Stimulated activated naive B cell treated with anti-CD40 and anti-IgM and Interleukin-4, amounts not matched to agents 10 μg/mL and 1 μg/mL and 100 μg/mL, for 72 hours (primary cell): Measurements from ENCODE around the gene NTSR1.

Experiments used
- ATAC-seq, 2 donors: fragments of 150-1000 bp; cut with Tn5 transposase; replicated peaks; 2 replicates each; pipeline ENCODE4 v1.10.0; 2021; ENCODE audit warnings: moderate library complexity in 1 of 2
- DNase-seq: peaks from one replicate; pipeline ENCODE4 v3.0.0; 2021
- H3K27ac Mint-ChIP-seq: one replicate; pipeline ENCODE4 v1.8.0; 2022; ENCODE audit warnings: mild to moderate bottlenecking, mixed read lengths
- H3K27me3 Mint-ChIP-seq, 2 donors: one replicate each; pipeline ENCODE4 v1.8.0; 2022; ENCODE audit warnings: mixed read lengths in 2 of 2
- H3K36me3 Mint-ChIP-seq, 2 donors: one replicate each; pipeline ENCODE4 v1.8.0; 2022; ENCODE audit warnings: mixed read lengths in 2 of 2, mild to moderate bottlenecking in 1 of 2
- H3K4me1 Mint-ChIP-seq, 2 donors: one replicate each; pipeline ENCODE4 v1.8.0; 2022; ENCODE audit warnings: mixed read lengths in 2 of 2, mild to moderate bottlenecking in 1 of 2
- H3K4me3 Mint-ChIP-seq, 2 donors: one replicate each; pipeline ENCODE4 v1.8.0; 2022; ENCODE audit warnings: mild to moderate bottlenecking in 2 of 2, mixed read lengths in 2 of 2, moderate library complexity in 1 of 2
- H3K9me3 Mint-ChIP-seq, 2 donors: one replicate each; pipeline ENCODE4 v1.8.0; 2022; ENCODE audit warnings: mixed read lengths in 2 of 2, mild to moderate bottlenecking in 1 of 2

Gene NTSR1

DNA sequence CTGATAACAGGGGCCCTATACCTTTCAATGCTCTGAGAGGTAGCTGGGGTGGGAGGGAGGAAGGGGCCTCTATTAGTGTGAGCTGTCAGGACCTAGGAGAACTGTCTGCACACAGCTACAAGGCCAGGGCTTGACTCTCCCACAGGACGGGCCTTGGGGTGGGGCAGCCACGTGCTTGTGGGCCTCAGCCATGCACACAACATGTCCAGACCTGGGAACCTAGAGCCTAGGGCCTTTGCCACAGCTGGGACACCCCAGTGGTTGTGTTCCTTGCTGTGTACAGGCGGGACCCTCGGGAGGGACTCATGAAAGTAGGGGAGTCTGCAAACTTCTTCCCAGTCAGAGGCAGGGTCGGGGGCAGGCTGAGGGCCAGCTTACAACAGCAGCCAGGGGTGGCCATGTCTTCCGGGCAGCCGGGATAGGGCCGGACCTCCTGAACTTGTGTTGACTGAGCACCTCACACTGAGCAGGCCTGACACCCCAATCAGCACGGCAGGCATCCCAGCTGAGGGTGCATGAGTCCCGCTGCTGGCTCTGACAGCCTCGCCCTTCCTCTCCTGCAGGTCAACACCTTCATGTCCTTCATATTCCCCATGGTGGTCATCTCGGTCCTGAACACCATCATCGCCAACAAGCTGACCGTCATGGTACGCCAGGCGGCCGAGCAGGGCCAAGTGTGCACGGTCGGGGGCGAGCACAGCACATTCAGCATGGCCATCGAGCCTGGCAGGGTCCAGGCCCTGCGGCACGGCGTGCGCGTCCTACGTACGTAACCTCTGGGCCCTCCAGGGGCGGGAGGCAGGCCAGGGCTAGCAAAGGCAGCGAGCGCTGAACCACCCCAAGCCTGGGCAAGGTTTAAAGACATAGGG lies 45.7 kb downstream of the NTSR1 start:
- ATAC-seq (no peak), DNase-seq (no peak)
- H3K4me1 Mint-ChIP-seq: no peaks in the 10 kb centered on the region
- H3K4me3 Mint-ChIP-seq: no peak overlapping the region
- no peak overlapping the region for H3K27ac Mint-ChIP-seq
- peaks cover 46 to 70% of the 10 kb centered on the region in 2 donors for H3K27me3 Mint-ChIP-seq
- no peaks in the 10 kb centered on the region for H3K9me3 Mint-ChIP-seq
- no peaks in the 10 kb centered on the region for H3K36me3 Mint-ChIP-seq

DNA sequence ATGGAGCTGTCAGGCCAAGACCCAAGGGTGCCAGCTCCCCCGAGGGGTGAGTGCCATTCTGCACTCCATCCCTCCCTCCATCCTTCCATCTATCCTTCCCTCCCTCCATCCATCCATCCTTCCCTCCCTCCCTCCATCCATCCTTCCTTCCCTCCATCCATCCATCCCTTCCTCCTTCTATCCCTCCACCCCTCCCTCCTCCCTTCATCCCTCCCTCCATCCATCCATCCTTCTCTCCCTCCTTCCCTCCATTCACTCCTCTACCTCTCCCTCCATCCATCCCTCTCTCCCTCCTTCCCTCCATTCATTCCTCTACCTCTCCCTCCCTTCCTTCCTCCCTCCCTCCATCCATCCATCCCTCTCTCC lies 46.3 kb downstream of the NTSR1 start:
- H3K36me3 Mint-ChIP-seq: no peaks in the 10 kb centered on the region
- ATAC-seq (no peak), DNase-seq (no peak)
- H3K4me1 Mint-ChIP-seq: peaks cover 0 to under 1% of the 10 kb centered on the region in 2 donors
- H3K27ac Mint-ChIP-seq: no peak overlapping the region
- H3K4me3 Mint-ChIP-seq: no peak overlapping the region
- peaks cover 40 to 72% of the 10 kb centered on the region in 2 donors for H3K27me3 Mint-ChIP-seq
- no peaks in the 10 kb centered on the region for H3K9me3 Mint-ChIP-seq

DNA sequence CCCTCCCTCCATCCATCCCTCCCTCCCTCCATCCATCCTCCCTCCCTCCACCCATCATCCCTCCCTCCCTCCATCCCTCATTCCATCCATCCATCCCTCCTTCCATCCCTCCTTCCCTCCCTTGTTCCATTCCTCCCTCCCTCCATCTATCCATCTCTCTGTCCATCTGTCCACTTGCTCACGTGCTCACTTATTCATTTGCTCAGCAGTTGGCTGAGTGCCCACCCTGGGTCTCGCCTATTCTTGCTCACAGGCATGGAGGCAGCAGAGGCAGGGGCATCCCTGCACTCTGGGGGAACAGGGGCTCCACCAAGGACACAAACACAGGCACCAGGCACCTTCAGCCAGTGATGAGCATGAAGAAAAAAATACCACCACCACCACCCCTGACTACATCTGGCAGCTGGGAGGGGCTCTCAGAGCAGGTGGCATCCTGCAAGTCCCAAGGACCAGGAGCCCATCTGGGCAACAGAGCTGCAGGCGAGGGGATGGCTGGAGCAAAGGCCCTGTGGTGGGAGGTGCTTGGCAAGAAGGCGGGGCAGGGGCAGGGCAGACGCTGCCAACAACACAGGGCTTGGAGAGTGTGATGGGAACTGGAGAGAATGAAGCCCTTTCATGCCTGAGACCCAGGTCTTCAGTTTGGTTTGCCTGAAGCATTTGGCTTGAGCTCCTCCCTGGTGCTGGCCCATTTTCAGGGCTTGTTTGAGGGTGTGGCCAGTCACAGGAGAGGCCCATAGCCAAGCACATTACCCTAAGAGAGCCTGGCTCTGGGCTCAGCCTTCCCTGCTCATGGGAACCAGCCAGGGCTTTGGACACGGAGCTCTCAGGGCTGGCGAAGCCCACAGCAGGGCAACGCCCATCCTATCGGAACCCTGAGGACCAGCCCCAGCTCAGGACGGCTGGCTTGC lies 47.4 kb downstream of the NTSR1 start:
- H3K9me3 Mint-ChIP-seq: no peaks in the 10 kb centered on the region
- H3K4me3 Mint-ChIP-seq: no peak overlapping the region
- DNase-seq (no peak), ATAC-seq (peak; percentile 27 to 29)
- no peaks in the 10 kb centered on the region for H3K36me3 Mint-ChIP-seq
- peaks cover 37 to 69% of the 10 kb centered on the region in 2 donors for H3K27me3 Mint-ChIP-seq
- H3K27ac Mint-ChIP-seq: no peak overlapping the region
- peaks cover 0 to 1% of the 10 kb centered on the region in 2 donors for H3K4me1 Mint-ChIP-seq

DNA sequence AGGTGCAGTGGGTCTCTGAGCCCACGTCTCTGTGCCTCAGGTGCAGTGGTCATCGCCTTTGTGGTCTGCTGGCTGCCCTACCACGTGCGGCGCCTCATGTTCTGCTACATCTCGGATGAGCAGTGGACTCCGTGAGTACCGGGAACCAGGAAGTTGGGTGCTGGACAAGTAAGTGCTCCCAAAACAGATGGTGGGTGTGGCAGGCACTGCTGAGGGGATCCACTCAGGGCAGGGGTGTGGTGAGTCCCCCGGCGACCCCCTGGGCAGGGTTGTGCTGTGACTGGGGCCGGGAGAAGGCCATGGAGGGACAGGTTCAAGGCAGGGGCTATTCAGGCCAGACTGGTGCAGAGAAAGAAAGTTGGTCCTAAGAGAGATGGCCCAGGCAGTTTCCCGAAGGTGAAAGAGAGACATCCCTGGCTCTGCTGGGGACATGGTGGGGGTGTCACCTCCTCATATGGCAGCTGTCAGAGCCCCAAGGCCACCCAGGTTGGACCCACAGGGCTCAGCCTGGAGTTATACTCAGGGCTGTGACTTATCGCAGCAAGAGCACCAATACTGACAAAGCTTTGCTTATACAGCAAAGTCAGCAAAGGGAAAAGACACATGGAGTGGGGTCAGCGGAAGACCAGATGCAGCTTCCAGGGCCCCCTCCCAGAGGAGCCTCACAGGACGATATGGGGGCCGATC lies 49.7 kb downstream of the NTSR1 start:
- Mint-ChIP-seq H3K36me3 (no peaks in the 10 kb centered on the region), H3K27me3 (peaks cover 31 to 51% of the 10 kb centered on the region in 2 donors), H3K4me1 (peaks cover 0 to 1% of the 10 kb centered on the region in 2 donors), H3K27ac (no peak overlapping the region), H3K9me3 (no peaks in the 10 kb centered on the region), H3K4me3 (no peak overlapping the region)
- DNase-seq: no peak
- no peak for ATAC-seq

DNA sequence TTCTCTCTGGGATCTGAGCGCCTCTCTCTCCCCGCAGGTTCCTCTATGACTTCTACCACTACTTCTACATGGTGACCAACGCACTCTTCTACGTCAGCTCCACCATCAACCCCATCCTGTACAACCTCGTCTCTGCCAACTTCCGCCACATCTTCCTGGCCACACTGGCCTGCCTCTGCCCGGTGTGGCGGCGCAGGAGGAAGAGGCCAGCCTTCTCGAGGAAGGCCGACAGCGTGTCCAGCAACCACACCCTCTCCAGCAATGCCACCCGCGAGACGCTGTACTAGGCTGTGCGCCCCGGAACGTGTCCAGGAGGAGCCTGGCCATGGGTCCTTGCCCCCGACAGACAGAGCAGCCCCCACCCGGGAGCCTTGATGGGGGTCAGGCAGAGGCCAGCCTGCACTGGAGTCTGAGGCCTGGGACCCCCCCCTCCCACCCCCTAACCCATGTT lies 51.4 kb downstream of the NTSR1 start:
- Mint-ChIP-seq H3K4me3 (no peak overlapping the region), H3K36me3 (no peaks in the 10 kb centered on the region), H3K9me3 (no peaks in the 10 kb centered on the region), H3K27ac (no peak overlapping the region), H3K27me3 (peaks cover 28 to 53% of the 10 kb centered on the region in 2 donors), H3K4me1 (peaks cover 0 to 1% of the 10 kb centered on the region in 2 donors)
- DNase-seq: no peak
- ATAC-seq: no peak

DNA sequence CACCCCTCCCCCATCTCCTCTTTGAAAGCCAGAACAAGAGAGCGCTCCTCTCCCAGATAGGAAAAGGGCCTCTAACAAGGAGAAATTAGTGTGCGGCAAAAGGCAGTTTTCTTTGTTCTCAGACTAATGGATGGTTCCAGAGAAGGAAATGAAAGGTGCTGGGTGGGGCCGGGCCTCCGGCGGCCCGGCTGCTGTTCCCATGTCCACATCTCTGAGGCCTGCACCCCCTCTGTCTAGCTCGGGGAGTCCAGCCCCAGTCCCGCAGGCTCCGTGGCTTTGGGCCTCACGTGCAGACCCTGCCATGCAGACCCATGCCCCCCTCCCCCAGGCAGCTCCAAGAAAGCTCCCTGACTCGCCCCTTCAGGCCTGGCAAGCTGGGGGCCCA lies 51.8 kb downstream of the NTSR1 start:
- no peak for ATAC-seq
- no peaks in the 10 kb centered on the region for H3K9me3 Mint-ChIP-seq
- peaks cover 31 to 57% of the 10 kb centered on the region in 2 donors for H3K27me3 Mint-ChIP-seq
- peaks cover 0 to 1% of the 10 kb centered on the region in 2 donors for H3K4me1 Mint-ChIP-seq
- DNase-seq: no peak
- H3K27ac Mint-ChIP-seq: no peak overlapping the region
- H3K4me3 Mint-ChIP-seq: no peak overlapping the region
- H3K36me3 Mint-ChIP-seq: no peaks in the 10 kb centered on the region

DNA sequence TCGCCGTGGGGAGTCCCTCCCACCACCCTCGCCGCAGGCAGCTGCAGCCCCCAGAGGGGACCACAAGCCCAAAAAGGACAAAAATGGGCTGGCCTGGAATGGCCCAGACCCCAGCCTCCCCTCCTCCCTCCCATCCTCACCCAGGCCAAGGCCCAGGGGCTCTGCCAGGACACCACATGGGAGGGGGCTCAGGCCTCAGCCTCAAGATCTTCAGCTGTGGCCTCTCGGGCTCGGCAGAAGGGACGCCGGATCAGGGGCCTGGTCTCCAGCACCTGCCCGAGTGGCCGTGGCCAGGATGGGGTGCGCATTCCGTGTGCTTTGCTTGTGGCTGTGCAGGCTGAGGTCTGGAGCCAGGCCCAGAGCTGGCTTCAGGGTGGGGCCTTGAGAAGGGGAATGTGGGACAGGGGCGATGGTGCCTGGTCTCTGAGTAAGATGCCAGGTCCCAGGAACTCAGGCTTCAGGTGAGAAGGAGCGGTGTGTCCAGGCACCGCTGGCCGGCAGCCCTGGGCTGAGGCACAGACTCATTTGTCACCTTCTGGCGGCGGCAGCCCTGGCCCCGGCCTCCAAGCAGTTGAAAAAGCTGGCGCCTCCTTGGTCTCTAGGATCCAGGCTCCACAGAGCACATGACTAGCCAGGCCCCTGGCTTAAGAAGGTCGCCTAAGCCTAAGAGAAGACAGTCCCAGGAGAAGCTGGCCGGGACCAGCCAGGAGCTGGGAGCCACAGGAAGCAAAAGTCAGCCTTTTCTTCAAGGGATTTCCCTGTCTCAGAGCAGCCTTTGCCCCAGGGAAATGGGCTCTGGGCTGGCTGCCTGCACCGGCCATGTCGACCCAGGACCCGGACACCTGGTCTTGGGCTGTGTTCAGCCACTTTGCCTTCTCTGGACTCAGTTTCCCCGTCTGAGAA lies 52.5 kb downstream of the NTSR1 start:
- no peak overlapping the region for H3K27ac Mint-ChIP-seq
- H3K36me3 Mint-ChIP-seq: no peaks in the 10 kb centered on the region
- no peak overlapping the region for H3K4me3 Mint-ChIP-seq
- no peaks in the 10 kb centered on the region for H3K9me3 Mint-ChIP-seq
- DNase-seq: no peak
- peaks cover 26 to 52% of the 10 kb centered on the region in 2 donors for H3K27me3 Mint-ChIP-seq
- peaks cover 0 to 1% of the 10 kb centered on the region in 2 donors for H3K4me1 Mint-ChIP-seq
- ATAC-seq: no peak

DNA sequence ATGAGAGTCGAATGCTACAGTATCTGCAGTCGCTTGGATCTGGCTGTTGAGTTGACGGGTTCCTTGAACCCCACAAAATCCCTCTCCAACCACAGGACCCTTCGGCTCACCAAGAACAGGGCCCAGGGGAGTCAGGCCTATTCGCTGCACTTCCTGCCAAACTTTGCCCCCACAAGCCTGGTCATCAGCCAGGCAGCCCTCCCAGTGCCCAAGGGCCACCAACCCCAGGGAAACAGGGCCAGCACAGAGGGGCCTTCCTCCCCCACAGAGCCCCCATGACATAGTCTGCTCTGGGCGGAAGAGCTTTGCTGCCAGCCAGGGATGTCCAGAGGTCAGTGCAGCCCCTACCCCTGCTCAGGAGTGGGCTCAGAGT lies 53.1 kb downstream of the NTSR1 start:
- DNase-seq (no peak), ATAC-seq (no peak)
- no peak overlapping the region for H3K27ac Mint-ChIP-seq
- peaks cover 28 to 48% of the 10 kb centered on the region in 2 donors for H3K27me3 Mint-ChIP-seq
- H3K4me3 Mint-ChIP-seq: no peak overlapping the region
- no peaks in the 10 kb centered on the region for H3K9me3 Mint-ChIP-seq
- no peaks in the 10 kb centered on the region for H3K36me3 Mint-ChIP-seq
- H3K4me1 Mint-ChIP-seq: peaks cover 0 to 1% of the 10 kb centered on the region in 2 donors

DNA sequence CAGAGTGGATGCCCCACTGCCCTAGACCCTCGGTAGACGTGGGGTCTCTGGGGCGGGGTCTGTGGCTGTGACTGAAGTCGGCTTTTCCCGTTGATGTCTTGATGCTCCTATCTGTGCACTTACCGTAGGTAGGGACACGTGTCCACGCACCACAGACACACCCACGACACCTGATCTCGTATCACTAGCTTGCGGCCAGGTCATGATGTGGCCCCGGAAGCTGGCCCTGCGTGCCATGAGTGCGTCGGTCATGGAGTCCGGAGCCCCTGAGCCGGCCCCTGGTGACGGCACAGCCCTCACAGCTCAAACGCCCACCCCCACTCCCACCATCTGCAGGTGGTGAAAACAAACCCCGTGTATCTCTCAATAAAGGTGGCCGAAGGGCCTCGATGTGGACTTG lies 53.7 kb downstream of the NTSR1 start:
- H3K9me3 Mint-ChIP-seq: no peaks in the 10 kb centered on the region
- DNase-seq: no peak
- H3K36me3 Mint-ChIP-seq: no peaks in the 10 kb centered on the region
- ATAC-seq: no peak
- peaks cover 0 to 1% of the 10 kb centered on the region in 2 donors for H3K4me1 Mint-ChIP-seq
- no peak overlapping the region for H3K4me3 Mint-ChIP-seq
- peaks cover 28 to 43% of the 10 kb centered on the region in 2 donors for H3K27me3 Mint-ChIP-seq
- no peak overlapping the region for H3K27ac Mint-ChIP-seq

DNA sequence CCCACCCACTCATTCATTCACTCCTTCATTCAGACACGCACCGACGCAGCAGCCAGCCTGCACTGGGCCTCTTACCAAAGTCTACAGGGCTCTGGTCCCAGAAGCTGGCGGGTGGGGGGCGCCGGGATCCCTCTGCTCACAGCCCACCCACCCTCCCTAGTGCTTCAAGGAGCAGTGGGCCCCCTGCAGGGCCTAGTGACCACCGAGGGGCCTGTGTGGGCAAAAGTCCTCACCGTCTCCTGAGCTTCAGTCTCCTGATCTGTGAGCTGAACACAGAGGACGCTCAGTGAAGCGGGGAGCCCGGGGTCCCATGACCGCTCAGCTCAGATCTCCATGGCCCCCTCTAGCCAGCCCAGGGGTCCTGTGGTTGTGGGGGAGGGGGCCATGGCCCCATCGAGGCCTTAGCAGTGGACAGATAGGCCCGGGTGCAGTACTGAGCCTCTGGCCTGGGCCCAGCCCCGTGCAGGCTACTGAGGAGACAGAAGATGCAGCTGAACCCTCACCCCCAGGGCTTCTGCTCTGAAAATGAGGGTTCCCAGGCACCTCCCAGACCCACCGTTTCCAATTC lies 54.2 kb downstream of the NTSR1 start:
- Mint-ChIP-seq H3K27me3 (peaks cover 23 to 38% of the 10 kb centered on the region in 2 donors), H3K4me1 (peaks cover 0 to 1% of the 10 kb centered on the region in 2 donors), H3K9me3 (no peaks in the 10 kb centered on the region), H3K4me3 (no peak overlapping the region), H3K27ac (no peak overlapping the region), H3K36me3 (no peaks in the 10 kb centered on the region)
- ATAC-seq: no peak
- DNase-seq: no peak

DNA sequence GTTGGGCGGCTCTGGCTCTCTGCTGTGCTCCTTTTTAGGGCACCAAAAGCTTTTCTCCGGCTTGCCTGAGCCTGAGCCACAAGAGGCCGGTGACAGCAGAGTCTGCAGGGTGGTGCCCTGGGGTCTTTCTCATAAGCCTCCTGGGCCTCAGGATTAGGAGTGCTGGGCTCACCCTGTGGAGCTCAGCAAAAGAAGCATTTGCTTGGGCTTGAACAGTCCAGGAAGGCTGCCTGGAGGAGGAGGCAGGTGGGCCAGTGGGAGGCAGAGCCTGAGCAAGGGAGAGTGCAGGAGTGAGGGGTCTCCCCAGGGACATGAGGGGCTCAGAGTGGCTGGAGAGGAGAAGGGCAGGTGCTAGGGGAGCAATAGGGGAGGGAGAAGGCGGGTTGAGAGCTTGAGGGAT lies 54.8 kb downstream of the NTSR1 start:
- no peak for ATAC-seq
- Mint-ChIP-seq H3K9me3 (no peaks in the 10 kb centered on the region), H3K27me3 (peaks cover 17 to 33% of the 10 kb centered on the region in 2 donors), H3K36me3 (no peaks in the 10 kb centered on the region), H3K27ac (no peak overlapping the region), H3K4me3 (no peak overlapping the region), H3K4me1 (peaks cover 0 to 1% of the 10 kb centered on the region in 2 donors)
- DNase-seq: no peak

DNA sequence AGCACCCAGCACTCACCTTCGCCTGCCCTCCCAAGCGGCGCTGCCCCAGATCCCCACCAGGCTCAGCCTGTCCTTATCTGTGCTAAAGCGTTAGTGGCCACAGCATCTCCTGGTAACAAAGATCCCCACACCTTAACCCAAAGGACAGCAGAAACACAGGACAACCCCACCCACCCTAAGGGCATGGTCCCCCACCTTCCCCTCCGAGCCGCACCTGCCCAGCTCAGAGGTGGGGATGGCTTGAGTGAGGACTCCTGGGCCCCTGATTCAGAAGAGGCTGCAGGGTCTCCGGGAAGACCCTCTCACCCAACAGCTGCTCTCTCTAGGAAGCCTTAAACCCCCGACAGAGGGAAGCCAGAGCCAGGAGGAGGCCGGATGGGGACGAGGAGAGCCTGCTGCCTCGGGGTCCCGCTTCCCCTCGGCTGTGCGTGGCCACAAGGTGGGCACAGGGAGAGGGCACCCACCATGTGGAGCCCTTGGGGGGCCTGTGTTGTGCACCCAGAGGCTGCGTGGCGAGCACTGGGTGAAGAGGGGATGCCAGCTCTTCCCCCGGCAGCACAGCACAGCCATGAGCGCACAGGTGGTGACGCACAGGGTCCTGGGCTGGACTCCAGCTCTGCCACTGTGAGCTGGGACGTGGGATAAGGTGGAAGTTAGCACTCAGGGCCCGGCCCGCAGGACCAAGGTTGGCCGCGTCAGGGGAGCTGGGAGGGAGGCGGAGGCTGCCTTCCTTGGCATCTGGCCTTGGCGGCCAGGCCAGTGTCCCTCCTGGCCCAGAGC lies 55.7 kb downstream of the NTSR1 start:
- ATAC-seq (no peak), DNase-seq (no peak)
- H3K36me3 Mint-ChIP-seq: no peaks in the 10 kb centered on the region
- H3K27ac Mint-ChIP-seq: no peak overlapping the region
- H3K9me3 Mint-ChIP-seq: no peaks in the 10 kb centered on the region
- no peak overlapping the region for H3K4me3 Mint-ChIP-seq
- H3K27me3 Mint-ChIP-seq: peaks cover 9 to 24% of the 10 kb centered on the region in 2 donors
- H3K4me1 Mint-ChIP-seq: peaks cover 0 to 1% of the 10 kb centered on the region in 2 donors
